ENCODE measurements around the gene ZNF268.

The ZNF268 gene

DNA sequence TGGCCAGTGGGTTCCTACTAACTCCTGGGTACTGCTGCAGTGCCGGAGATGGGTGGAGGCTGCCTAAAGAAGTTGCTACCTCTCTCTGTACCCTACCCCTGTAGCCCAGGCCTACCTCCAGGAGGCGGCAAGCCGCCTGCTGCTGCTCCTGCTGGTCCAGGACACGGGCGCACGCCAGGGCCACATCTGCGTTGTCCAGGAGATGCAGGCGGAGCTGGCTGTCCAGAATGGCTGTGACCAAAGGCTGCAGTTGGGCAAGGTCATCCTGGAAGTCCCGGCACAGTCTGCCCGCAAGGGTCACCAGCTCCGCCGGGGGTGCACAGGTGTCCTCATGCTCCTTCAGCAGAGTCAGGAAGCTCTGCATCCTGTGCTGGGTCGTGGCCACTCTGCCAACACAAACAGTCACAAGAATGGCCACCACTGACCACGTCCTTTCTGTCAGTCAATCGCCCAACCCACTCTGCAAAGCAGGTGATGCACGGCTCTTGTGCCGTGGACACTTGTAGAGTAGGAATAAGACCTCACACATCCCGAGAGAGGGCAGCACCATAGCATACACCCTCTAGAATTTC lies 52.8 kb downstream of the ZNF268 start:
- Histone ChIP-seq H2AFZ (ENCODE audit: low read depth) (no peak overlapping the region), H3K4me3 (IDR thresholded peaks at IDR 0.05; ENCODE audit: insufficient read depth, low read depth, low read length) (no peak overlapping the region)
- TF ChIP-seq, protein P1, sequence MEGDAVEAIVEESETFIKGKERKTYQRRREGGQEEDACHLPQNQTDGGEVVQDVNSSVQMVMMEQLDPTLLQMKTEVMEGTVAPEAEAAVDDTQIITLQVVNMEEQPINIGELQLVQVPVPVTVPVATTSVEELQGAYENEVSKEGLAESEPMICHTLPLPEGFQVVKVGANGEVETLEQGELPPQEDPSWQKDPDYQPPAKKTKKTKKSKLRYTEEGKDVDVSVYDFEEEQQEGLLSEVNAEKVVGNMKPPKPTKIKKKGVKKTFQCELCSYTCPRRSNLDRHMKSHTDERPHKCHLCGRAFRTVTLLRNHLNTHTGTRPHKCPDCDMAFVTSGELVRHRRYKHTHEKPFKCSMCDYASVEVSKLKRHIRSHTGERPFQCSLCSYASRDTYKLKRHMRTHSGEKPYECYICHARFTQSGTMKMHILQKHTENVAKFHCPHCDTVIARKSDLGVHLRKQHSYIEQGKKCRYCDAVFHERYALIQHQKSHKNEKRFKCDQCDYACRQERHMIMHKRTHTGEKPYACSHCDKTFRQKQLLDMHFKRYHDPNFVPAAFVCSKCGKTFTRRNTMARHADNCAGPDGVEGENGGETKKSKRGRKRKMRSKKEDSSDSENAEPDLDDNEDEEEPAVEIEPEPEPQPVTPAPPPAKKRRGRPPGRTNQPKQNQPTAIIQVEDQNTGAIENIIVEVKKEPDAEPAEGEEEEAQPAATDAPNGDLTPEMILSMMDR (conservative IDR thresholded peaks at IDR 0.05; ENCODE audit: low read depth, low read length) = no peak

DNA sequence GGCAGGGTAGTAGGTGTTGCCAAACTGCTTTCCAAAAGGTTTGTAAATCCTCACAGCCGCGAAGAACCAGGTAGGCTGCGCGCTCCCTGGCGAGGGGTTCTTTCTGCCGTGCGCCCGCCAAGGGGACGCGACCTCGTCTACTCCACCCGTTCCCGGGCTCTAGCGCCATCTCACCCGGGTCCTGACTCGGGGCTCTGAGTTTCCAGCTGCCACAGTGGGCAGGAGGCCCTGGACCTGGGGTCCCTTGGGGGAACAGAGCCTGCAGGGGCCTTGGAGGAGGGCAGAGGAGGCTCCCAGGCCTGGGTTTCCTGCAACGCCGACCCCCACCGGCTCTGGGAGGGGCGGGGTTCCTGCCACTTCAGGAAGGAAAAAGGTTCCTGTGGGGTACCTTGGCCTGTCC lies 53.7 kb downstream of the ZNF268 start:
- no peak overlapping the region for H3K27ac ChIP-seq
- TF ChIP-seq, protein P1 (conservative IDR thresholded peaks at IDR 0.05; ENCODE audit: low read depth, low read length) = no peak

More for the DNA sequence above, 52.8 kb downstream of the ZNF268 start:
- no peaks in the 10 kb centered on the region for H3K4me1 ChIP-seq (ENCODE audit: low read depth, poor library complexity, severe bottlenecking)
- no peak overlapping the region for H3K4me2 ChIP-seq
- no peaks in the 10 kb centered on the region for H3K27me3 ChIP-seq (ENCODE audit: insufficient read depth, low read depth)
- no peaks in the 10 kb centered on the region for H3K36me3 ChIP-seq (ENCODE audit: insufficient read depth)
- H3K27ac ChIP-seq = no peak overlapping the region
- no peaks in the 10 kb centered on the region for H3K79me2 ChIP-seq (ENCODE audit: insufficient read depth, low read depth)
- H4K20me1 ChIP-seq (ENCODE audit: insufficient read depth) = no peaks in the 10 kb centered on the region
- no peak overlapping the region for H3K9ac ChIP-seq

DNA sequence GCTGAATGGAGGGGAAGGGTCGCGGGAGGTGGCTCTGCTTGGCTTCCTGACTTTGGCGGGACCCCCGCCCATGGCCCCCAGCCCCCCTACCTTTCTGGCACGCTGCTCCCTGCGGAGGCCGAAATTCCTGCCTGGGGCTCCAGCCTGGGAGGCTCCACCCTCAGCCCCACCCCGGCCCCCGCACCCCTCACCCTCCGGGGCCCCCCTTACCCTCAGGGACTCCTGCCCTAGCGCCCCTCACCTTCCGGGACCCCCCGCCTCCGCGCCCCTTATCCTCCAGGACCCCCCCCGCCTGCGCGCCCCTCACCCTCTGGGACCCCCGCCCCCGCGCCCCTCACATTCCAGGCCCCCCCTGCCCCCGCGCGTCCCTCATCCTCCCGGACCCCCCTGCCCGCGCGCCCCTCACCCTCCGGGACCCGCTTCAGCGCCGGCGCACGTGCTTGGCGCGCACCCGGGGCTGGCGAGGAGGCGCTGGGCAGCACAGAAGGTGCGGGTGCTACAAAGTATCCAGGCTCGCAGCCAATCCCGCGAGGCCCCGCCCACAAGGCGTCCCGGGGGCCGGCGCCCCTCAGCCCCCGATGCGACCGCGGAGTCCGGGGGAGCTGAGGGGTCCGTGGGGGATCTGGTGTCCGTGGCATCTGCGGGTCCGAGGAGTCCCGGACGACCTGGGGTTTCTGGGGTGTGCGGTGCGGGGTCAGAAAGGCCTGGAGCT lies 54.3 kb downstream of the ZNF268 start, which contains the start of gene ANHX:
ANHX (minus strand) TSS at position 477 of the 712 bp plus-strand sequence. CDS start 1,521 bp downstream, outside the sequence.
- Histone ChIP-seq H3K4me1 (ENCODE audit: low read depth, poor library complexity, severe bottlenecking) (no peaks in the 10 kb centered on the region), H4K20me1 (ENCODE audit: insufficient read depth) (no peaks in the 10 kb centered on the region), H3K36me3 (ENCODE audit: insufficient read depth) (no peaks in the 10 kb centered on the region), H3K4me2 (no peak within 1 kb of the TSS), H3K27ac (no peak within 1 kb of the TSS), H3K27me3 (ENCODE audit: insufficient read depth, low read depth) (no peaks in the 10 kb centered on the region), H3K9ac (no peak within 1 kb of the TSS), H3K4me3 (IDR thresholded peaks at IDR 0.05; ENCODE audit: insufficient read depth, low read depth, low read length) (no peak within 1 kb of the TSS), H2AFZ (ENCODE audit: low read depth) (no peak within 1 kb of the TSS), H3K79me2 (ENCODE audit: insufficient read depth, low read depth) (no peaks in the 10 kb centered on the region)
- TF ChIP-seq, protein P1 (conservative IDR thresholded peaks at IDR 0.05; ENCODE audit: low read depth, low read length) = no peak

More for the DNA sequence above, 53.7 kb downstream of the ZNF268 start:
- Histone ChIP-seq H2AFZ (ENCODE audit: low read depth) (no peak overlapping the region), H3K36me3 (ENCODE audit: insufficient read depth) (no peaks in the 10 kb centered on the region), H4K20me1 (ENCODE audit: insufficient read depth) (no peaks in the 10 kb centered on the region), H3K4me2 (no peak overlapping the region), H3K79me2 (ENCODE audit: insufficient read depth, low read depth) (no peaks in the 10 kb centered on the region), H3K4me3 (IDR thresholded peaks at IDR 0.05; ENCODE audit: insufficient read depth, low read depth, low read length) (no peak overlapping the region), H3K27me3 (ENCODE audit: insufficient read depth, low read depth) (no peaks in the 10 kb centered on the region), H3K4me1 (ENCODE audit: low read depth, poor library complexity, severe bottlenecking) (no peaks in the 10 kb centered on the region), H3K9ac (no peak overlapping the region)

- no peaks in the 10 kb centered on the region for H3K4me1 ChIP-seq (ENCODE audit: low read depth, poor library complexity, severe bottlenecking)
- no peak overlapping the region for H3K27ac ChIP-seq
- H3K4me3 ChIP-seq (IDR thresholded peaks at IDR 0.05; ENCODE audit: insufficient read depth, low read depth, low read length) = no peak overlapping the region
- no peaks in the 10 kb centered on the region for H3K27me3 ChIP-seq (ENCODE audit: insufficient read depth, low read depth)
- TF ChIP-seq, protein P1 (conservative IDR thresholded peaks at IDR 0.05; ENCODE audit: low read depth, low read length) = no peak
- no peak overlapping the region for H2AFZ ChIP-seq (ENCODE audit: low read depth)
- H3K36me3 ChIP-seq (ENCODE audit: insufficient read depth) = no peaks in the 10 kb centered on the region
- H3K4me2 ChIP-seq = no peak overlapping the region
- H4K20me1 ChIP-seq (ENCODE audit: insufficient read depth) = no peaks in the 10 kb centered on the region
- H3K9ac ChIP-seq = no peak overlapping the region
- no peaks in the 10 kb centered on the region for H3K79me2 ChIP-seq (ENCODE audit: insufficient read depth, low read depth)
Observed at GRCh38 chr12:133236144-133236543, 54.8 kb downstream of the ZNF268 start.
